SK-N-SH treated with all-trans-retinoic acid at 6 μM for 48 hours (cell line): Measurements from ENCODE around the gene RSPH4A.
"Not testable (repeated sequence)": the region's sequence is repeated elsewhere in the genome, so short reads cannot be mapped to it uniquely, and the experiment has no call there.

ENCODE experiments used
- ATAC-seq: fragments of 200-7000 bp; cut with Tn5 transposase; 3 replicates; pipeline ENCODE4 v1.9.1; 2020; ENCODE audit warnings: mild to moderate bottlenecking, moderate library complexity
- ARNTL ChIP-seq: fragments of 450-650 bp; formaldehyde crosslinking; IDR thresholded peaks from 2 replicates; pipeline ENCODE4 v1.5.0; 2020; ENCODE audit warnings: low read depth, mild to moderate bottlenecking, moderate library complexity, borderline replicate concordance
- BACH2 ChIP-seq: fragments of 250-450 bp; sonication (Bioruptor Pico); IDR thresholded peaks from 2 replicates; pipeline ENCODE4 v1.9.0; 2021; ENCODE audit warnings: mild to moderate bottlenecking, borderline replicate concordance
- CREB5 ChIP-seq: fragments of 250-450 bp; sonication (Bioruptor Pico); IDR thresholded peaks from 2 replicates; pipeline ENCODE4 v1.5.1; 2020; ENCODE audit warnings: low read depth, mild to moderate bottlenecking, moderate library complexity
- CSDC2 ChIP-seq: fragments of 250-450 bp; sonication (Bioruptor Pico); IDR thresholded peaks from 2 replicates; pipeline ENCODE4 v1.5.0; 2020; ENCODE audit warnings: mild to moderate bottlenecking, moderate library complexity
- CSRNP3 ChIP-seq: fragments of 250-450 bp; sonication (Bioruptor Pico); IDR thresholded peaks from 2 replicates; pipeline ENCODE4 v1.5.1; 2021; ENCODE audit warnings: mild to moderate bottlenecking, moderate library complexity
- ESRRG ChIP-seq: fragments of 250-450 bp; sonication (Bioruptor Pico); IDR thresholded peaks from 2 replicates; pipeline ENCODE4 v1.6.1; 2021; ENCODE audit warnings: mild to moderate bottlenecking
- GLIS3 ChIP-seq: fragments of 250-450 bp; sonication (Bioruptor Pico); IDR thresholded peaks from 2 replicates; pipeline ENCODE4 v1.5.0; 2020; ENCODE audit warnings: mild to moderate bottlenecking, moderate library complexity
- ISL1 ChIP-seq: fragments of 250-450 bp; sonication (Bioruptor Pico); IDR thresholded peaks from 2 replicates; pipeline ENCODE4 v2.1.2; 2022; ENCODE audit warnings: mild to moderate bottlenecking, moderate library complexity
- OSR1 ChIP-seq: fragments of 250-450 bp; sonication (Bioruptor Pico); IDR thresholded peaks from 2 replicates; pipeline ENCODE4 v1.8.0; 2022; ENCODE audit warnings: moderate library complexity, mild to moderate bottlenecking, inconsistent platforms
- RARB ChIP-seq: fragments of 250-450 bp; sonication (Bioruptor Pico); IDR thresholded peaks from 2 replicates; pipeline ENCODE4 v1.8.0; 2021; ENCODE audit warnings: mild to moderate bottlenecking, moderate library complexity
- SNAI2 ChIP-seq: fragments of 250-450 bp; sonication (Bioruptor Pico); IDR thresholded peaks from 2 replicates; pipeline ENCODE4 v1.5.0; 2020; ENCODE audit warnings: mild to moderate bottlenecking, moderate library complexity
- TCF4 ChIP-seq: fragments of 250-450 bp; sonication (Bioruptor Pico); IDR thresholded peaks from 2 replicates; pipeline ENCODE4 v1.8.0; 2021; ENCODE audit warnings: mild to moderate bottlenecking, moderate library complexity, borderline replicate concordance
- TOX ChIP-seq: fragments of 250-450 bp; sonication (Bioruptor Pico); IDR thresholded peaks from 2 replicates; pipeline ENCODE4 v1.8.0; 2021; ENCODE audit warnings: mild to moderate bottlenecking, moderate library complexity, borderline replicate concordance
- TSHZ2 ChIP-seq: fragments of 250-450 bp; sonication (Bioruptor Pico); IDR thresholded peaks from 2 replicates; pipeline ENCODE4 v1.5.0; 2020; ENCODE audit warnings: mild to moderate bottlenecking, moderate library complexity
- ZFP3 ChIP-seq: fragments of 250-450 bp; sonication (Bioruptor Pico); IDR thresholded peaks from 2 replicates; pipeline ENCODE4 v1.5.0; 2020; ENCODE audit warnings: mild to moderate bottlenecking, moderate library complexity
- ZFP30 ChIP-seq: fragments of 450-650 bp; formaldehyde crosslinking; IDR thresholded peaks from 2 replicates; pipeline ENCODE4 v1.5.0; 2022; ENCODE audit warnings: mild to moderate bottlenecking, moderate library complexity
- ZNF565 ChIP-seq: fragments of 450-650 bp; formaldehyde crosslinking; conservative IDR thresholded peaks from 2 replicates; pipeline ENCODE4 v1.5.0; 2020; ENCODE audit warnings: low read depth, mild to moderate bottlenecking, moderate library complexity
- ZNF70 ChIP-seq: fragments of 450-650 bp; formaldehyde crosslinking; IDR thresholded peaks from 2 replicates; pipeline ENCODE4 v1.5.0; 2020; ENCODE audit warnings: mild to moderate bottlenecking, moderate library complexity
- ZNF8 ChIP-seq: fragments of 450-650 bp; formaldehyde crosslinking; IDR thresholded peaks from 2 replicates; pipeline ENCODE4 v1.5.0; 2020; ENCODE audit warnings: mild to moderate bottlenecking, moderate library complexity
- TF ChIP-seq, protein P1 (sequence below): fragments of 250-450 bp; sonication (Bioruptor Pico); IDR thresholded peaks from 2 replicates; pipeline ENCODE4 v1.8.0; 2020; ENCODE audit warnings: mild to moderate bottlenecking, moderate library complexity, borderline replicate concordance
- TF ChIP-seq, protein P2 (sequence below): fragments of 250-450 bp; sonication (Bioruptor Pico); IDR thresholded peaks from 2 replicates; pipeline ENCODE4 v1.8.0; 2021; ENCODE audit warnings: low read depth, mild to moderate bottlenecking, moderate library complexity, borderline replicate concordance

Gene RSPH4A

GRCh38 chr6:116662202-116662601, 45.9 kb downstream of the RSPH4A start:
- TF ChIP-seq ZFP3 (CRISPR knock-in tag) (no peak), TOX (no peak), ZNF8 (no peak), ARNTL (no peak), CSRNP3 (CRISPR knock-in tag) (no peak), SNAI2 (CRISPR knock-in tag) (no peak), TCF4 (CRISPR knock-in tag) (no peak), RARB (CRISPR knock-in tag) (no peak), CREB5 (CRISPR knock-in tag) (no peak), OSR1 (CRISPR knock-in tag) (no peak), ZNF70 (CRISPR knock-in tag) (no peak), ZFP30 (CRISPR knock-in tag) (no peak), ESRRG (CRISPR knock-in tag) (no peak)
- TF ChIP-seq, protein P1, sequence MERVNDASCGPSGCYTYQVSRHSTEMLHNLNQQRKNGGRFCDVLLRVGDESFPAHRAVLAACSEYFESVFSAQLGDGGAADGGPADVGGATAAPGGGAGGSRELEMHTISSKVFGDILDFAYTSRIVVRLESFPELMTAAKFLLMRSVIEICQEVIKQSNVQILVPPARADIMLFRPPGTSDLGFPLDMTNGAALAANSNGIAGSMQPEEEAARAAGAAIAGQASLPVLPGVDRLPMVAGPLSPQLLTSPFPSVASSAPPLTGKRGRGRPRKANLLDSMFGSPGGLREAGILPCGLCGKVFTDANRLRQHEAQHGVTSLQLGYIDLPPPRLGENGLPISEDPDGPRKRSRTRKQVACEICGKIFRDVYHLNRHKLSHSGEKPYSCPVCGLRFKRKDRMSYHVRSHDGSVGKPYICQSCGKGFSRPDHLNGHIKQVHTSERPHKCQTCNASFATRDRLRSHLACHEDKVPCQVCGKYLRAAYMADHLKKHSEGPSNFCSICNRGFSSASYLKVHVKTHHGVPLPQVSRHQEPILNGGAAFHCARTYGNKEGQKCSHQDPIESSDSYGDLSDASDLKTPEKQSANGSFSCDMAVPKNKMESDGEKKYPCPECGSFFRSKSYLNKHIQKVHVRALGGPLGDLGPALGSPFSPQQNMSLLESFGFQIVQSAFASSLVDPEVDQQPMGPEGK (CRISPR knock-in tag), result no peak
- no peak for ATAC-seq

DNA sequence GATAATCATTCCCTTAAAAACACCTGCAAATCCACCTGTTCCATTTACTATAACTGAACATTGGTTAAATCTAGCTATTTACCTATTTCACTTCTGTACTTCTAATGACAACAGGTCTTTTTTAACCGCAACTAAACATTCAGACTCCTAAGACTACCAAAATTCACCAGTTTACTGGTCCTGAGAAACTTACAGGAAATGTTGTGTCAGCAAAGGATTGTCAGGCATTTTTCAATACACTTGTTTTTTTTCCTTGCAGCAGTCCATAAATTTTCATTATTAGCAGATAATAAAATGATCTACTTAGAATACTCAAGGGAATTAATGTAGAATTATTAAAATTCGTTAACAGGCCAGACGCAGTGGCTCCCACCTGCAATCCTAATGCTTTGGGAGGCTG, 47.0 kb downstream of the RSPH4A start:
- ATAC-seq, result no peak
- TF ChIP-seq TOX (no peak), ZNF8 (no peak), RARB (CRISPR knock-in tag) (no peak), CSDC2 (CRISPR knock-in tag) (no peak), ZNF565 (no peak), TSHZ2 (CRISPR knock-in tag) (no peak), TCF4 (CRISPR knock-in tag) (no peak), ZNF70 (CRISPR knock-in tag) (no peak), ARNTL (no peak), BACH2 (CRISPR knock-in tag) (no peak), GLIS3 (CRISPR knock-in tag) (no peak), CSRNP3 (CRISPR knock-in tag) (no peak), OSR1 (CRISPR knock-in tag) (no peak), SNAI2 (CRISPR knock-in tag) (no peak), ISL1 (CRISPR knock-in tag) (no peak)
- TF ChIP-seq, protein P2, sequence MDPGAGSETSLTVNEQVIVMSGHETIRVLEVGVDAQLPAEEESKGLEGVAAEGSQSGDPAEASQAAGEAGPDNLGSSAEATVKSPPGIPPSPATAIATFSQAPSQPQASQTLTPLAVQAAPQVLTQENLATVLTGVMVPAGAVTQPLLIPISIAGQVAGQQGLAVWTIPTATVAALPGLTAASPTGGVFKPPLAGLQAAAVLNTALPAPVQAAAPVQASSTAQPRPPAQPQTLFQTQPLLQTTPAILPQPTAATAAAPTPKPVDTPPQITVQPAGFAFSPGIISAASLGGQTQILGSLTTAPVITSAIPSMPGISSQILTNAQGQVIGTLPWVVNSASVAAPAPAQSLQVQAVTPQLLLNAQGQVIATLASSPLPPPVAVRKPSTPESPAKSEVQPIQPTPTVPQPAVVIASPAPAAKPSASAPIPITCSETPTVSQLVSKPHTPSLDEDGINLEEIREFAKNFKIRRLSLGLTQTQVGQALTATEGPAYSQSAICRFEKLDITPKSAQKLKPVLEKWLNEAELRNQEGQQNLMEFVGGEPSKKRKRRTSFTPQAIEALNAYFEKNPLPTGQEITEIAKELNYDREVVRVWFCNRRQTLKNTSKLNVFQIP (CRISPR knock-in tag), result no peak
- TF ChIP-seq, protein P1 (CRISPR knock-in tag), result no peak

- ATAC-seq, result not testable (repeated sequence)
Observed at GRCh38 chr6:116664169-116664568, 47.9 kb downstream of the RSPH4A start.
